Measurements from ENCODE around the gene SYT2.
"Not testable (repeated sequence)": the region's sequence is repeated elsewhere in the genome, so short reads cannot be mapped to it uniquely, and the experiment has no call there.

DNA sequence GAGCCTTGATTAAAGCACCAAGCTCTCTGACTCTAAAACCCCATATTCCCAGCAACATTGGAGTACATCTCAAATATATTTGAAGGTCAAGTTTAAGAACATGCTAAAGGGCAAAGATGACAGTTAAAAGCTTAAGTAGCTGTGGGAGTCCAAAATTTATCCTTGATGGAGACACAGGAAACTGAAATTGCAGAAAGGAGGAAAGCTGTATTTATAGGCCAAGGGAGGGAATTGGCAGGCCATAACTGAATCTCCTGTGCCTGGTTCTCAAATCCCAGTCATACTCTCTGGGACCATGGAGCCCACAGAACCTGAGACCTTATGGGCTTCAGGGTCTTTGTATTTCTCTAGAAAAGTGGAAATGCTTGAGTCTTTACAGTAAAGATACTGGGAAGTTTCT lies 167.8 kb downstream of the SYT2 start:
- TF ChIP-seq, protein P1, sequence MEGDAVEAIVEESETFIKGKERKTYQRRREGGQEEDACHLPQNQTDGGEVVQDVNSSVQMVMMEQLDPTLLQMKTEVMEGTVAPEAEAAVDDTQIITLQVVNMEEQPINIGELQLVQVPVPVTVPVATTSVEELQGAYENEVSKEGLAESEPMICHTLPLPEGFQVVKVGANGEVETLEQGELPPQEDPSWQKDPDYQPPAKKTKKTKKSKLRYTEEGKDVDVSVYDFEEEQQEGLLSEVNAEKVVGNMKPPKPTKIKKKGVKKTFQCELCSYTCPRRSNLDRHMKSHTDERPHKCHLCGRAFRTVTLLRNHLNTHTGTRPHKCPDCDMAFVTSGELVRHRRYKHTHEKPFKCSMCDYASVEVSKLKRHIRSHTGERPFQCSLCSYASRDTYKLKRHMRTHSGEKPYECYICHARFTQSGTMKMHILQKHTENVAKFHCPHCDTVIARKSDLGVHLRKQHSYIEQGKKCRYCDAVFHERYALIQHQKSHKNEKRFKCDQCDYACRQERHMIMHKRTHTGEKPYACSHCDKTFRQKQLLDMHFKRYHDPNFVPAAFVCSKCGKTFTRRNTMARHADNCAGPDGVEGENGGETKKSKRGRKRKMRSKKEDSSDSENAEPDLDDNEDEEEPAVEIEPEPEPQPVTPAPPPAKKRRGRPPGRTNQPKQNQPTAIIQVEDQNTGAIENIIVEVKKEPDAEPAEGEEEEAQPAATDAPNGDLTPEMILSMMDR (IDR thresholded peaks at IDR 0.05) = not testable (repeated sequence)
- not testable (repeated sequence) for TF ChIP-seq EP300 (IDR thresholded peaks at IDR 0.05)

Data from esophagus muscularis mucosa (tissue), 3 donors.